Pulmonary artery endothelial cell (primary cell): ENCODE measurements around the gene CLCA1. TPM values are rescaled to one million over a fixed set of nuclear protein-coding genes. Genes with fewer than 3 reads are reported as not detected.

Experiments
- DNase-seq: peaks from one replicate; pipeline ENCODE4 v3.0.0-alpha.2; 2011; ENCODE audit warnings: low read depth, low spot score
- total RNA-seq: library from RNA; depleted of rRNA; stranded (reverse); fragments of >200 nt; gene quantifications from 2 replicates; pipeline ENCODE4 v1.2.3, GENCODE V29; 2014

Gene CLCA1
- total RNA-seq, 1 donor from 2014 or later, result not detected

DNA sequence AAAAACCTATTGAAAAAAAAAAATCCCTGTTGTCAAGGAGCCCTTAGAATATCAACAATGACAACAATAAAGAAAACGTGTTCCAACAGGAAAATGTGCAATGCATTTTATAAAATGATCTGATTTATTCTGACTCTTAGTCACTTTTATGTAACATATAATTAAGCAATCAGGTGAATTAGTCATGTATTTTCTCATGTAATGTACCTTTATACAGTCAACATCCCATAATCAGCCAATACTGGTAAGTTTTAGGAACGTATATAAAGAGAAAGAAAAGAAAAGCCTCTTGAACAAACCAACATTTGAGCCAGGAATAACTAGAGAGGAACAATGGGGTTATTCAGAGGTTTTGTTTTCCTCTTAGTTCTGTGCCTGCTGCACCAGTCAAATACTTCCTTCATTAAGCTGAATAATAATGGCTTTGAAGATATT is 78.1 kb downstream of the CLCA1 start, which contains the start of gene CLCA4:
CLCA4 (plus strand) TSS at position 292 of the 435 bp plus-strand sequence; CDS start at position 334, 42 bp downstream.
- no peak for DNase-seq

DNA sequence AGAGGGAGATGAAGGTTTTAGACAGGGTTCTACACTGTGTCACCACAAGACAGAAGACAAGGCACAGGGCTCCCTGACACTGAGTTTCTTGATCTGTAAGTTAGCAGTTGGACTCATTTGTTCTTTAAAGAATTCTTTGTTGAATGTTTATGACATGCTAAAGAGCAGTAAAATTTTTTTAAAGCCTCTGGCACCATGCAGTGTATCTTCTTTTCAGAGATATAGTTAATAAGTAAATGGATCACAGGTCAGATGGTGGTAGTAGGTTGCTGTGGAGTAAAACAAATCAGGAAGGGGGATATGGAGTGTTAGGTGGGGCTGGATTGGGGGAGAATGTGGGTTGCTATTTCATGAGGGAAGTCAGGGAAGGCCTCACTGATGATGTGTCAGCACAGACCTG is 80.1 kb downstream of the CLCA1 start:
- DNase-seq, result no peak

Other genes with a start within 250 kb of the CLCA1 start
- 28.6 and 48.1 TPM in 2 replicates for gene ODF2L, start 72.6 kb upstream of the CLCA1 start, total RNA-seq
- 0.04 and 0.33 TPM in 2 replicates for gene CLCA2, start 44.8 kb upstream of the CLCA1 start, total RNA-seq
- gene CLCA4, start 78.2 kb downstream of the CLCA1 start, total RNA-seq, result under 0.01 TPM in 1 of 2 replicates, not detected in the other
- 53.3 and 69.8 TPM in 2 replicates for gene SH3GLB1, start 235.6 kb downstream of the CLCA1 start, total RNA-seq